ENCODE measurements around the gene WNT3A.

Gene WNT3A

GRCh38 chr1:228093050-228093906, 86.5 kb downstream of the WNT3A start:
- Histone ChIP-seq H3K9me3 (ENCODE audit: low read length) (peaks cover 27% of the 10 kb centered on the region), H3K36me3 (ENCODE audit: insufficient read depth, low read length) (peaks cover 45% of the 10 kb centered on the region), H3K4me1 (ENCODE audit: insufficient read depth, low read length) (peaks cover 14% of the 10 kb centered on the region), H3K4me3 (ENCODE audit: low read length) (no peak overlapping the region), H3K27me3 (ENCODE audit: insufficient read depth, low read length) (no peaks in the 10 kb centered on the region), H2AFZ (ENCODE audit: low read depth, low read length) (no peak overlapping the region)

- H3K36me3 ChIP-seq (ENCODE audit: insufficient read depth, low read length) = peaks cover 55% of the 10 kb centered on the region
- H2AFZ ChIP-seq (ENCODE audit: low read depth, low read length) = no peak overlapping the region
- peaks cover 14% of the 10 kb centered on the region for H3K4me1 ChIP-seq (ENCODE audit: insufficient read depth, low read length)
- no peaks in the 10 kb centered on the region for H3K27me3 ChIP-seq (ENCODE audit: insufficient read depth, low read length)
- no peak overlapping the region for H3K4me3 ChIP-seq (ENCODE audit: low read length)
- H3K9me3 ChIP-seq (ENCODE audit: low read length) = peaks cover 27% of the 10 kb centered on the region
Measured at GRCh38 chr1:228094432-228095016, 87.7 kb downstream of the WNT3A start.

GRCh38 chr1:228095161-228095560, 88.4 kb downstream of the WNT3A start:
- H2AFZ ChIP-seq (ENCODE audit: low read depth, low read length) = no peak overlapping the region
- H3K27me3 ChIP-seq (ENCODE audit: insufficient read depth, low read length) = no peaks in the 10 kb centered on the region
- H3K4me3 ChIP-seq (ENCODE audit: low read length) = no peak overlapping the region
- peaks cover 61% of the 10 kb centered on the region for H3K36me3 ChIP-seq (ENCODE audit: insufficient read depth, low read length)
- peaks cover 27% of the 10 kb centered on the region for H3K9me3 ChIP-seq (ENCODE audit: low read length)
- H3K4me1 ChIP-seq (ENCODE audit: insufficient read depth, low read length) = peaks cover 8% of the 10 kb centered on the region

GRCh38 chr1:228095938-228096337, 89.1 kb downstream of the WNT3A start:
- Histone ChIP-seq H2AFZ (ENCODE audit: low read depth, low read length) (no peak overlapping the region), H3K4me1 (ENCODE audit: insufficient read depth, low read length) (no peaks in the 10 kb centered on the region), H3K9me3 (ENCODE audit: low read length) (peaks cover 27% of the 10 kb centered on the region), H3K4me3 (ENCODE audit: low read length) (no peak overlapping the region), H3K36me3 (ENCODE audit: insufficient read depth, low read length) (peaks cover 66% of the 10 kb centered on the region), H3K27me3 (ENCODE audit: insufficient read depth, low read length) (no peaks in the 10 kb centered on the region)

- Histone ChIP-seq H3K36me3 (ENCODE audit: insufficient read depth, low read length) (peaks cover 71% of the 10 kb centered on the region), H3K4me3 (ENCODE audit: low read length) (no peak overlapping the region), H3K9me3 (ENCODE audit: low read length) (peaks cover 27% of the 10 kb centered on the region), H3K4me1 (ENCODE audit: insufficient read depth, low read length) (peaks cover 1% of the 10 kb centered on the region), H3K27me3 (ENCODE audit: insufficient read depth, low read length) (no peaks in the 10 kb centered on the region), H2AFZ (ENCODE audit: low read depth, low read length) (no peak overlapping the region)
Measured at GRCh38 chr1:228096416-228097332, 89.9 kb downstream of the WNT3A start.

- H3K36me3 ChIP-seq (ENCODE audit: insufficient read depth, low read length) = peaks cover 68% of the 10 kb centered on the region
- H3K9me3 ChIP-seq (ENCODE audit: low read length) = peaks cover 25% of the 10 kb centered on the region
- no peak overlapping the region for H2AFZ ChIP-seq (ENCODE audit: low read depth, low read length)
- no peak overlapping the region for H3K4me3 ChIP-seq (ENCODE audit: low read length)
- H3K27me3 ChIP-seq (ENCODE audit: insufficient read depth, low read length) = no peaks in the 10 kb centered on the region
- peaks cover 6% of the 10 kb centered on the region for H3K4me1 ChIP-seq (ENCODE audit: insufficient read depth, low read length)
Measured at GRCh38 chr1:228097333-228098081, 90.7 kb downstream of the WNT3A start.

- Histone ChIP-seq H2AFZ (ENCODE audit: low read depth, low read length) (no peak overlapping the region), H3K27me3 (ENCODE audit: insufficient read depth, low read length) (no peaks in the 10 kb centered on the region), H3K9me3 (ENCODE audit: low read length) (peaks cover 16% of the 10 kb centered on the region), H3K4me1 (ENCODE audit: insufficient read depth, low read length) (peaks cover 6% of the 10 kb centered on the region), H3K36me3 (ENCODE audit: insufficient read depth, low read length) (peaks cover 60% of the 10 kb centered on the region), H3K4me3 (ENCODE audit: low read length) (no peak overlapping the region)
Measured at GRCh38 chr1:228098323-228098931, 91.6 kb downstream of the WNT3A start.

GRCh38 chr1:228099331-228099732, 92.5 kb downstream of the WNT3A start:
- peaks cover 59% of the 10 kb centered on the region for H3K36me3 ChIP-seq (ENCODE audit: insufficient read depth, low read length)
- H3K9me3 ChIP-seq (ENCODE audit: low read length) = peaks cover 12% of the 10 kb centered on the region
- H3K27me3 ChIP-seq (ENCODE audit: insufficient read depth, low read length) = no peaks in the 10 kb centered on the region
- no peak overlapping the region for H2AFZ ChIP-seq (ENCODE audit: low read depth, low read length)
- no peak overlapping the region for H3K4me3 ChIP-seq (ENCODE audit: low read length)
- H3K4me1 ChIP-seq (ENCODE audit: insufficient read depth, low read length) = peaks cover 10% of the 10 kb centered on the region

GRCh38 chr1:228100822-228101613, 94.2 kb downstream of the WNT3A start:
- H3K9me3 ChIP-seq (ENCODE audit: low read length) = peaks cover under 1% of the 10 kb centered on the region
- no peak overlapping the region for H2AFZ ChIP-seq (ENCODE audit: low read depth, low read length)
- peak overlapping the region; percentile 84 for H3K4me3 ChIP-seq (ENCODE audit: low read length)
- peaks cover 10% of the 10 kb centered on the region for H3K4me1 ChIP-seq (ENCODE audit: insufficient read depth, low read length)
- no peaks in the 10 kb centered on the region for H3K27me3 ChIP-seq (ENCODE audit: insufficient read depth, low read length)
- peaks cover 54% of the 10 kb centered on the region for H3K36me3 ChIP-seq (ENCODE audit: insufficient read depth, low read length)

GRCh38 chr1:228101614-228101993, 94.8 kb downstream of the WNT3A start:
- Histone ChIP-seq H3K4me3 (ENCODE audit: low read length) (peak overlapping the region; percentile 84), H2AFZ (ENCODE audit: low read depth, low read length) (no peak overlapping the region), H3K9me3 (ENCODE audit: low read length) (no peaks in the 10 kb centered on the region), H3K27me3 (ENCODE audit: insufficient read depth, low read length) (no peaks in the 10 kb centered on the region), H3K36me3 (ENCODE audit: insufficient read depth, low read length) (peaks cover 55% of the 10 kb centered on the region), H3K4me1 (ENCODE audit: insufficient read depth, low read length) (peaks cover 10% of the 10 kb centered on the region)

- Histone ChIP-seq H2AFZ (ENCODE audit: low read depth, low read length) (no peak overlapping the region), H3K9me3 (ENCODE audit: low read length) (no peaks in the 10 kb centered on the region), H3K4me1 (ENCODE audit: insufficient read depth, low read length) (peaks cover 10% of the 10 kb centered on the region), H3K4me3 (ENCODE audit: low read length) (peak overlapping the region; percentile 84), H3K27me3 (ENCODE audit: insufficient read depth, low read length) (no peaks in the 10 kb centered on the region), H3K36me3 (ENCODE audit: insufficient read depth, low read length) (peaks cover 51% of the 10 kb centered on the region)
Measured at GRCh38 chr1:228101994-228102790, 95.4 kb downstream of the WNT3A start.

Data from neuron (in vitro differentiated cells).